GM19455 (cell line): Measurements from ENCODE around the gene FTCD.
"Not testable (repeated sequence)": the region's sequence is repeated elsewhere in the genome, so short reads cannot be mapped to it uniquely, and the experiment has no call there.

Experiments
- ATAC-seq: cut with Tn5 transposase; IDR thresholded peaks from one replicate; pipeline ENCODE4 v1.9.1; 2021; ENCODE audit not compliant: unreplicated experiment

The FTCD gene, protein sequence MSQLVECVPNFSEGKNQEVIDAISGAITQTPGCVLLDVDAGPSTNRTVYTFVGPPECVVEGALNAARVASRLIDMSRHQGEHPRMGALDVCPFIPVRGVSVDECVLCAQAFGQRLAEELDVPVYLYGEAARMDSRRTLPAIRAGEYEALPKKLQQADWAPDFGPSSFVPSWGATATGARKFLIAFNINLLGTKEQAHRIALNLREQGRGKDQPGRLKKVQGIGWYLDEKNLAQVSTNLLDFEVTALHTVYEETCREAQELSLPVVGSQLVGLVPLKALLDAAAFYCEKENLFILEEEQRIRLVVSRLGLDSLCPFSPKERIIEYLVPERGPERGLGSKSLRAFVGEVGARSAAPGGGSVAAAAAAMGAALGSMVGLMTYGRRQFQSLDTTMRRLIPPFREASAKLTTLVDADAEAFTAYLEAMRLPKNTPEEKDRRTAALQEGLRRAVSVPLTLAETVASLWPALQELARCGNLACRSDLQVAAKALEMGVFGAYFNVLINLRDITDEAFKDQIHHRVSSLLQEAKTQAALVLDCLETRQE

DNA sequence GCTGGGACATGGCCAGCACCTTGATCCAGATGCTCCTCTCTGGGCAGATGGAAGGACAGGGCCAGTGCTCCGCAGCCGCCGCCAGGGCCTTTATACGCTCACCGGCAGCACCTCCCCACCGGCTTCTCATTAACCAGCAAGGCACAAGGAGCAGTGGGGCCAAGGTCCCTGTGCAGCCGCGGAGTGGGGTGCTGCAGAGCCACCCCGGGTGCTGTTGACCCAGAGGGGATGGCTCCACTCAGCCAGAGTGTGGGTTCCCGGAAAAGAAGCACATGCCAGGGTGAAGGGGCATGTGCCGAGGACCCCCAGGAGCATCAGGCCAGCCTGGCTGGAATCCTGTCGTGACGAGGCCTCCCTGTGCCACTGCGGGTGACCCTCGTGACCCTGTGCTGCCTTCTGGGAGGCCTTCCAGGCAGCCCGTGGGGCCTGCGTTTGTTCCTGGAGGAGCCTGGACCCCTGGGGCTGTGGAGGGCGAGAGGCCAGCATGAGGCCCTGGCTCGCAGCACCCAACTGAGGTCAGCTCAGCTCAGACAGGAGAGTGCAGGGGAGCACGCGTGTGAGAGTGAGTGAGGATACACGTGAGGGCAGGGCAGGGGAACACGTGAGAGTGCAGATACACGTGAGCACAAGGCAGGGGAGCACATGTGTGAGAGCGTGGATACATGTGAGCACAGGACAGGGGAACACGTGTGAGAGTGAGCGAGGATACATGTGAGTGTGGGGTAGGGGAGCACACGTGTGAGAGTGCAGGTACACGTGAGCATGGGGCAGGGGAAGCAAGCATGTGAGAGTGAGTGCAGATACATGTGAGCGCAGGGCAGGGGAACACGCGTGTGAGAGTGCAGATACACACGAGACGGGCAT is at the start of gene FTCD:
Gene FTCD (minus strand): TSS at position 66 of the 864 bp plus-strand sequence. CDS start 56 bp downstream, at position 10.
- no peak for ATAC-seq

DNA sequence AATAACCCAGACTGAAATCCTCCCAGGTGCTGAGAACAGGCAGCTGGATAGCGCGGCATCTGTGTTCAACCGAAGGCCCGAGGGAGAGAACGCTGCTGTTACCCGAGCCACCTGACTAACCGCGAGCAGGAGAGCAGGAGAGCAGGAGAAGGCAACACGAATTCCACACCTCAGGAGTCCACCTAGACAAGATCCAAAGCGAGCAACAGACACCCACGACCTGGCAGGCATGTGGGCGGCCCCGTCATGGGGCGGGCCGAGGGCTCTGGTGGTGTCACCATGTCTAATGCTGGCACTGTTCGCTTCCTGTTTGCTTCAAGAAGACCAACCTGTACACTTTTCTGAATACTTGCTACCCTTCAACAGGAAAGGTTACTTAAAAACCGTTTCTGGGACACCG is 49.8 kb upstream of the FTCD start:
- no peak for ATAC-seq

GRCh38 chr21:46203203-46203600 is 47.8 kb upstream of the FTCD start:
- ATAC-seq, result no peak

- ATAC-seq, result no peak
Measured at GRCh38 chr21:46202592-46203202, 47.3 kb upstream of the FTCD start.

- ATAC-seq, result not testable (repeated sequence)
Measured at GRCh38 chr21:46200877-46201803, 45.8 kb upstream of the FTCD start.

- ATAC-seq, result no peak
Measured at GRCh38 chr21:46199436-46200373, 44.3 kb upstream of the FTCD start.

DNA sequence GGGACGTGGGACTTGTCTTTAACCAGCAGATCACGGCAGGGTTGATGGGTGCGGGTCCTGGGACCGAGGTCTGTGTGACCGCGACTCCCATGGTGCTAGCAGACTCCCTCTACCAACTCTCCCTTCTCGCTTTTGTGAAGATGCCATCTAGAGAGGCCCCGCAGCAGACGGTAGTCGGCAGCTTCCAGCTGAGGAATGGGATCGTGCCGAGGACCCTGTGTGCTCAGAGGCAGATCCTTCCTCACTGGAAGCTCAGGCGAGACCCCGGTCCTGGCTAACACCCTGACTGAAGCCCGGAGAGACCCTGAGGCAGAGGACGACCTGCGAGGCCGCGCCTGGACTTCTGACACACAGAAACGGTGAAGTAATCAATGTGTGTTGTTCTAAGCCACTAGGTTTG is 41.4 kb upstream of the FTCD start:
- ATAC-seq, result no peak

- no peak for ATAC-seq
Measured at GRCh38 chr21:46195595-46196195, 40.3 kb upstream of the FTCD start.

- no peak for ATAC-seq
Measured at GRCh38 chr21:46194374-46195334, 39.3 kb upstream of the FTCD start.

DNA sequence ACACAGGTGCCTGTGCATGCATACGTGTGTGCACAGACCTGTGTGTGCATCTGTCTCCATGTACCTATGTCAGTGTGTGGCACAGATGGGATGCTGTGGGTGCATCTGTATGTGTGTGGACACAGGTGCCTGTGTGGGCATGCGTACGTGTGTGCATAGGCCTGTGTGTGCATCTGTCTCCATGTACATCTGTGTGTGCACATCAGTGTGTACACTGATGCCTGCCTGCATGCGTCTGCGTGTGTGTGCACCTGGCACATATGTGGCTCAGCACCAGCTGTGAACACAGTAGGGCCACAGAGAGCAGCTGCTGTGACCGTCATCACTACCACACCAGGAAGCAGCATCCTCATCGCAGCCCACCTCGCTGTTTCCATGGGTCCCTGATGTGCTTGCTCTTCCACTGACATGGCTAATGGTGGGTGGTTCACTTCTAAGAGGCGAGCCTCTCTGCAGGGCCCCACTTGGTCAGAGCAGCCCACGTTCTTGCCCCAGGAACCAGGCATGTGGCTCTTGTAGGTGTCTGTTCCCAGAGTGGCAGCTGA is 38.5 kb upstream of the FTCD start:
- no peak for ATAC-seq

GRCh38 chr21:46191686-46192575 is 36.6 kb upstream of the FTCD start:
- ATAC-seq, result no peak

- ATAC-seq, result no peak
Measured at GRCh38 chr21:46191257-46191685, 35.9 kb upstream of the FTCD start.

DNA sequence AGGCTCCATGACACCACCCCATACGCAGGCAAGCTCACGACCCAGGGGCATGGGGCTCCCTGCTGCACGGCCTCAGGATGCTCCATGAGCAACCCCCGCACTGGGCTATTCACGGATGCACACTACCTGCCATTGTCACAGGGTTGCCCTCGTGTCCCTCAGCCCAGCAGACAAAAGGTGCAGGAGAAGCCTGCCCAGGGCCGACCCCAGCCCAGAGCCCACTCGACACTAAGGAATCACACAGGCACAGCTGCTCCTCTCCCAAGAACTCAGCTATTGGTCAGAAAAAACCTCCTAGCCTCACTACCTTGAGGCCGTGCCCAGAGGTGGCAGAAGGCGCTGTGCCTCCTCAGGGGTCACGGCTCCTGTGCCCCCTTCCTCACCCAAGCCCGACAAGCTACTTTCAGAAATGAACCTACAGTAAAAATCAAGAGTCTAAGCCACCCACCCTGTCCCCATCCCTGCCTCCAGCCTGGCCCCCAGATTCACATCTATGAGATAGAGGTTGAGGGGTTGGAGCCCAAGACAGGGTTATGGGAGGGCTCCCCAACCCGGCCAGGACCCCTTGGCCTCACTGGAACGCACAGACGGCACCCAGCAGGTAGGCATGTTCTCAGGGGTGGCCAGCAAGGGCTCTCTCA is 35.2 kb upstream of the FTCD start:
- no peak for ATAC-seq

- no peak for ATAC-seq
Measured at GRCh38 chr21:46189959-46190490, 34.6 kb upstream of the FTCD start.

GRCh38 chr21:46189213-46189958 is 34.0 kb upstream of the FTCD start:
- ATAC-seq, result no peak
